GM19395 (cell line): ENCODE results near the gene SPTLC1.
"Not testable (repeated sequence)": the region's sequence is repeated elsewhere in the genome, so short reads cannot be mapped to it uniquely, and the experiment has no call there.

ENCODE experiments used
- ATAC-seq: cut with Tn5 transposase; IDR thresholded peaks from one replicate; pipeline ENCODE4 v1.9.1; 2021; ENCODE audit warnings: mild to moderate bottlenecking, moderate library complexity; ENCODE audit not compliant: unreplicated experiment

SPTLC1 gene

GRCh38 chr9:92141144-92142129 is 26.2 kb upstream of the SPTLC1 start:
- no peak for ATAC-seq

- no peak for ATAC-seq
These were observed 25.5 kb upstream of the SPTLC1 start for GRCh38 chr9:92140754-92141143.

DNA sequence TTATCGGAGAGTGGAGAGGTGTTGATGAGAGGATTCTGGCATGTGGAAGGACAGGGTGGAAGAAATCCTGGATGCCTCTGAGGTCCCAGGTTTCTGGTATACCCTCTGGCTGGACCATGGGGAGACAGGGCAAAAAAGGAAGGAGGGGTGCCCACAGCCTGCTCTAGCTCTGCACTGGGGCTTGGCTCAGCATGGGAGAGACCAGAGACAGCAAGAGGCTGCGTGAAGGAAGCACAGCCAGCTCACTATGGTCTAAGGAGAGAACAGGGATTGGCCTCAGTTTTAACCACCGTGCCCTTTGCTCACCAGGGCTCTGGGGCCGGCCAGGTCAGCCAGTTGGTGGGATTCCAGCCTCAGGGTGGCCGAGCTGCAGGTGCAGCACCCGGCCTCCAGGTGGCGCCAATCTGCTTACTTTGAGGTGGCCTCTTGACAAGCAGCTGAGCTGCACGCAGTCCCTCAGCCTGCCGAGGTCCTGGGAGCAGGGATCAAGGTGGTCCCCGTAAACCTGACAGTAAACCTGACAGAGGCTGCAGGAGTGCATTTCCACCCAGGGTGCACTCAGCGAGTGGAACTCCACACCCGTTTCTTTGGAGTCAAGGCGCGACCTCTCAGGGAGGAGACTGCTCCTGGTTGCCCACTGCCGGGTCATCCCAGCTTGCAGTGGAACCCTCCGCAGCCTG is 25.0 kb upstream of the SPTLC1 start:
- no peak for ATAC-seq

DNA sequence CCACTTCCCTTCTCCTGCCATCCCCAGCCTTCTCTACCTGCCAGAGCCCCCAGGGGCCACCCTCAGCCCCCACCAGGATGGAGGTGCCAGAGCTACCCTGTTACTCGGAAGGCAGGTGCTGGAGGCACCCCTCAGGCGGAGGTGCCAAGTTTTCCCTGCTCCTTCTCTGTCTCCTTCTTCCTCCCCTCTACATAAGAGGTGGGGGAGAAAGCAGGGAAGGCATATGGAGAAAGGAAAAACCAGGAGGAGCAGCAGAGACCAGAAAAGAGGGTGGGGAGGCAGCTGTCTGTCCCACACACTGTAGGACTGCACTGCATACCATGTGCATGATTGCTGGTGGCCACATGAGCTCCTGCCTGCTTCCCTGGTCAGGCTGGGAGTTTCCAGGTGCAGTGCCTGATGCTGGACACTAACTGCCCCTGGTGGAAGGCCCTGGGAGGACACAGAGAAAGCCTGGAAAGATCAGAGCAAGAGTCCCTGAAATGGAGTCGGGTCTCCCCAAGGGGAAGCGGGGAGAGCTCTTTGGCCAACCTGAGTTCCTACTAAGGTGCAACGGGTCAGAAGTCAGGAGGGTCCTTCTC is 23.8 kb upstream of the SPTLC1 start:
- not testable (repeated sequence) for ATAC-seq

- no peak for ATAC-seq
These were observed 23.1 kb upstream of the SPTLC1 start for GRCh38 chr9:92138157-92138959.

DNA sequence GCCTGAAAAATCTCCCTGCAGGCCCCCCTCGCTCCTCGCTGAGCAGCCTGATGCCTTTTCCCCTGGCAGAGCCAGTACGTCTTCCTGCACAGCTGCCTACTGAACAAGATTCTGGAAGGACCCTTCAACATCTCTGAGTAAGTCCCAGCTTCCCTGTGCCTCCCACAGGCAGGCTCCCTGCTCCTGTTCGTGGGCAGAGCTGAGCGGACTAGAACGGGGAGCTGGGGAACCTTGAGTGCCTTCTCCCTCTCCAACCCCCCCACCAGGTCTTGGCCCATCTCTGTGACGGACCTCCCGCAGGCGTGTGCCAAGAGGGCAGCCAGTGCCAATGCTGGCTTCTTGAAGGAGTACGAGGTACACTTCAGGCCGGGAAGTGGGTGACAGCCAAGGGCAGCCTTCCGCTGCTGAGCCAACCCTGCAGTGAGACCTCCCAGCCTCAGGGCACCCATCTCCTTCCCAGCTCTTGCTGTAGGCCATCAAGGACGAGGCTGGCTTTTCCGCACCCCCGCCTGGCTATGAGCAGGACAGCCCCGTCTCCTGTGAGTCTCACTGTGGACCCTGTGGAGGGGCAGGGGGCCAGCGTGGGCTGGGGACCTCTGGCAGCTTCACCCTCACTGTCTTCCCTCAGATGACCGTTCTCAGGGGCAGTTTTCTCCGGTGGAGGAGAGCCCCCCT is 21.1 kb upstream of the SPTLC1 start:
- no peak for ATAC-seq

DNA sequence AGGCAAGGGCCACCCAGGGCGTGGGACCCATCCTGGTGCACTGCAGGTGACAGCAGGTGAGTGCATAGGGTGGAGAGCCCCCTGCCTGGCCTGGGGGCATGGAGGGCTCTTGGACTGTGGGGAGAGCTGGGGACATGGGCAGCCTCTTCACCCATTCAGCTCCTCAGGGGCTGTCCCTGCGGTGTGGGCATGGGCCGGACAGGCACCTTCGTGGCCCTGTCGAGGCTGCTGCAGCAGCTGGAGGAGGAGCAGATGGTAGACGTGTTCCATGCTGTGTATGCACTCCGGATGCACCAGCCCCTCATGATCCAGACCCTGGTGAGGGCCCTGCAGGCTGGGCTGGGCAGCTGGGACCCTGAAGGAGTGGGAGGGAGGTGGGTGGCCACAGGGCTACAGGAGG is 20.4 kb upstream of the SPTLC1 start:
- ATAC-seq: no peak

DNA sequence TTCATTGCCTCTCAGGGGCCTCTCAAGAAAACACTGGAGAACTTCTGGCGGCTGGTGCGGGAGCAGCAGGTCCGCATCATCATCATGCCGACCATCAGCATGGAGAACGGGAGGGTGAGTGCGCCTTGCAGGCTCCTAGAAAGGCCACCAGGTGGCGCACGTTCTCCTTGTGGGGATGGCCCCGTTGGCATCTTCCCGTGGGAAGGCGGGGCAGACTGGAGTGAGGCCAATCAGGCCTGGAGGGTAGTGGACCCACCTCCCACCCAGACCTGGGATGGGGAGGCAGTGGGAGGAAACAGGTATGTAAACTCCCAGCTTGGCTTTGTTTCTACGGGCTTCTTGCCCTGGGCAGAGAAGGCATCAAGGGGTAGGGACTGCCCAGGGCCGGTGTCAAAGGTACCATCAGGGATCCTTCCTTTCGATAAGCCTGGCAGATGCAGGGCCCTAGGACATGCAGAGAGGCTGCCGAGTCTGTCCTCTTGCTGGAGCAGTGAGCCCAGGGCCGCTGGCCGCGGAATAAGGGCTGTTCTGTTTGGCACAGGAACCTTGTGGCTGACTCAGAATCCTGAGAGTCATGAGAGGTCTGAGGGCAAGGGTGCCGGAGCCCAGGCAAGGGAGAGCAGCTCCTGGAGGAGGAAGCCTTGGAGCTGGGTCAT is 18.9 kb upstream of the SPTLC1 start:
- peak; percentile 74 for ATAC-seq

- not testable (repeated sequence) for ATAC-seq
These were observed 17.7 kb upstream of the SPTLC1 start for GRCh38 chr9:92132913-92133312.

GRCh38 chr9:92132501-92132900 is 17.3 kb upstream of the SPTLC1 start:
- ATAC-seq: no peak

DNA sequence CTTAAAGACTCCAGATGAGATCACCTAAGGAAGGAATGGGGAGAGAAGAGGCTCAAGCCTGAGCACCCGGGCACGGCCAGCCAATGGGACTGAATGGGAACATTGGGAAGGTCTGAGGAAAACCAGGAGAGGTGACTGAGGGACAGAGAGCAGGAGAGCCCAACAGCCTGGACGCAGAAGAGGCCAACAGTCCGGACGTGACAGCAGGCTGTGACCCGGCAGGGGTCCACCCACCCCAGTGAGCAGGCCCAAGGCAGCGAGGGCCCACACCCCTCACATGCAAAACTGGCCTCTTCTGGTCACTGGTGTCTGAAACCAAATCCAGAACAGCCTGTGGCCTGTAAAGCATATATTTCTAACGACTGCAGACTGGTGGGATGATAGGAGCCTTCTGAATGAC is 7.6 kb upstream of the SPTLC1 start:
- no peak for ATAC-seq

- no peak for ATAC-seq
These were observed 6.8 kb upstream of the SPTLC1 start for GRCh38 chr9:92122061-92122460.

DNA sequence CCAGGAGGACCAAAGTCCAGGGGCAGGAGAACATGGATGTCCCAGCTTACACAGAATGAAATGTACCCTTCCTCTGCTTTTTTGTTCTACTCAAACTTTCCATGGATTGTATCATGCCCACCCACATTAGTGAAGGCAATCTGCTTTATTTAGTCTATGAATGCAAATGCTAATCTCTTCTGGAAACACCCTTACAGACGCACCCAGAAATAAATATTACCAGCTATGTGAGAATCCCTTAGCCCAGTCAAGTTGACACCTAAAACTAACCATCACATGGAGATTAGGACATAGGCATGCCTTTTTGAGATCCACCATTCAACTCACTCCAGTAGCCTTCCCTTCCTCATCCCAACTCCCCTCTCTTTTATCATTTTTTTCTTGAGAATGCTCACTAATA is 6.1 kb upstream of the SPTLC1 start:
- ATAC-seq: no peak

DNA sequence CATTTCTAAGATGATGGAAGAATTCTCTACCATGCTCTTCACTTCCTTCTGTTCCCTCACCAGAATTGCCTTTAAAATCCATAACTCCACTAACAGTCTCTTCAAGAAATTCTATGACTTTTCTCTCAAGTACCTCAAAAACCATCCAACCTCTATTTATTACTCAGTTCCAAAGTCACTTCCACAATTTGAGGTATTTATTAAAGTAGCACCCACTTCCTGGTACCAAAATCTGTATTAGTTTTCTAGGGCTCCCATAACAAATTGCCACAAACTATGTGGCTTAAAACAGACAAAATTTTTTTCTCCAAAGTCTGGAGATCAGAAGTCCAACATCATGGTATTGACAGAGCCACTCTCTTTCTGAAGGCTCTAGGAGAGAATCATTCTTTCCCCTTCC is 4.9 kb upstream of the SPTLC1 start:
- ATAC-seq: no peak

GRCh38 chr9:92119586-92119985 is 4.4 kb upstream of the SPTLC1 start:
- no peak for ATAC-seq

DNA sequence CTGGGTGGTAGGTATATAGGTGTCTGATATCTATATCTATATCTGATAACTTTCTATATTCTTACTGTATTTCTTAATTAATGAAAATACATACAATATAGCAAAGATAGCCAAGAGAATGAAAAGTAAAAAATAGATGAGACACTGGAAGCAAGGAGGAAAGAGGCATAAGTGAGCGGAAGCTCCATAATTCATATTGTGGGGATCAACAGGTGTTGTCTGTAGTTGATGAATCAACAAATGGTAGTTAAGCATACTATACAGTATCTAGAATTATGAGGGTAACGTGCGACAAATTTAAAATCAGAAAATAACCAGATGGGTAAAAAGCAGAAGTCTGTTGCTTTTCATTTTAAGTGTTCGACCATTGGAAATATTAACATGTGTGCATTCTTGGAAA is 7.1 kb downstream of the SPTLC1 start:
- ATAC-seq: no peak

DNA sequence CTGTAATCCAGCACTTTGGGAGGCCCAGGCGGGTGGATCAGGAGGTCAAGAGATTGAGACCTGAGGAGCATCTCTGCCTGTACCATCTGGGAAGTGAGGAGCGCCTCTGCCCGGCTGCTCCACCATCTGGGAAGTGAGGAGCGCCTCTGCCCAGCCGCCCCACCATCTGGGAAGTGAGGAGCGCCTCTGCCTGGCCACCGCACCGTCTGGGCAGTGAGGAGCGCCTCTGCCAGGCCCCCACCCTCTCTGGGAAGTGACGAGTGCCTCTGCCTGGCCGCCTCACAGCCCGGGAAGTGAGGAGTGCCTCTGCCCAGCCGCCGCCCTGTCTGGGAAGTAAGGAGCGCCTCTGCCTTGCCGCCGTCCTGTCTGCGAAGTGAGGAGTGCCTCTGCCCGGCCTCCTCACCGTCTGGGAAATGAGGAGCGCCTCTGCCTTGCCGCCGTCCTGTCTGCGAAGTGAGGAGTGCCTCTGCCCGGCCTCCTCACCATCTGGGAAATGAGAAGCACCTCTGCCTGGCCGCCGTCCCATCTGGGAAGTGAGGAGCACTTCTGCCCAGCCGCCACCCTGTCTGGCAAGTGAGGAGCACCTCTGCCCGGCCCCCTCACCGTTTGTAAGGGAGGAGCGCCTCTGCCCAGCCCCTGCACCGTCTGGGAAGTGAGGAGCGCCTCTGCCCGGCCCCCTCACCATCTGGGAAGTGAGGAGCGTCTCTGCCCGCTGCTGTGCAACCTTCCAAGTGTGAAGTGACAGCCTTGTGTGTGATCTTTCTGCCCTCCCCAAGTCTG is 9.6 kb downstream of the SPTLC1 start:
- not testable (repeated sequence) for ATAC-seq

GRCh38 chr9:92103601-92104000 is 11.6 kb downstream of the SPTLC1 start:
- not testable (repeated sequence) for ATAC-seq
